ENCODE measurements around the gene EFTUD2.

GRCh38 chr17:44912763-44913544 is 13.7 kb upstream of the EFTUD2 start:
- no peak for TF ChIP-seq POLR2A (IDR thresholded peaks at IDR 0.05; ENCODE audit: low read length)
- no peak for TF ChIP-seq GATA1 (IDR thresholded peaks at IDR 0.05; ENCODE audit: low read depth, low read length)
